ENCODE data around the gene USP44. TPM values are rescaled to one million over a fixed set of nuclear protein-coding genes. Genes with fewer than 3 reads are reported as not detected.
A peak's percentile ranks its signal among the peaks of the same experiment; 100 is the strongest.

The USP44 gene
- total RNA-seq, 3 donors from 2014 or later: 2.1 to 4.9 (median 2.2) TPM

- no peak for ATAC-seq
- Mint-ChIP-seq H3K27me3 (ENCODE audit: low read depth) (no peaks in the 10 kb centered on the region), H3K4me3 (no peak overlapping the region), H3K9me3 (no peaks in the 10 kb centered on the region), H3K4me1 (ENCODE audit: low read depth) (peaks cover 8% of the 10 kb centered on the region), H3K36me3 (ENCODE audit: insufficient read depth) (no peaks in the 10 kb centered on the region)
- no peak for DNase-seq
These were observed 9.8 kb downstream of the USP44 start for GRCh38 chr12:95541436-95541835.

DNA sequence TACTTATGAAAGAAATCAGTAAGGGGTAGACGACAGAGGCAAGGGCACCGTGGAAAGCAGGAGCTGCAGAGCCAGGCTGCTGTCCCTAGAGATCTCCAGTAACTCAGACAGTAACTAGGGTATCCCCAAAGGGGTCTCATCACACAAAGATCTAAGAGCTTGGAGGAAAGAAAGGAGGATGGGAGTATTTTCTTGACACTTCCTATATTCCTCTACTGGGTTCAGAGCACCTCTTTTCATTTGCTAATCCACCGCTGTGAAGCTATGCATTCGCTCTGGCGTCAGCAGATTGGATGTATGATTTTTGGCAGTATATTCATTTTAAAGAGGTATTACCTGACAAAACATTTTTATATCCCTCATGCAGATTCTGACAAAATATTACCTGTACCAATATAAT is 12.6 kb downstream of the USP44 start:
- Mint-ChIP-seq H3K4me3 (no peak overlapping the region), H3K36me3 (ENCODE audit: insufficient read depth) (peaks cover 2% of the 10 kb centered on the region), H3K27me3 (ENCODE audit: low read depth) (no peaks in the 10 kb centered on the region), H3K9me3 (no peaks in the 10 kb centered on the region), H3K4me1 (ENCODE audit: low read depth) (peaks cover 2% of the 10 kb centered on the region)
- DNase-seq (no peak), ATAC-seq (no peak)

DNA sequence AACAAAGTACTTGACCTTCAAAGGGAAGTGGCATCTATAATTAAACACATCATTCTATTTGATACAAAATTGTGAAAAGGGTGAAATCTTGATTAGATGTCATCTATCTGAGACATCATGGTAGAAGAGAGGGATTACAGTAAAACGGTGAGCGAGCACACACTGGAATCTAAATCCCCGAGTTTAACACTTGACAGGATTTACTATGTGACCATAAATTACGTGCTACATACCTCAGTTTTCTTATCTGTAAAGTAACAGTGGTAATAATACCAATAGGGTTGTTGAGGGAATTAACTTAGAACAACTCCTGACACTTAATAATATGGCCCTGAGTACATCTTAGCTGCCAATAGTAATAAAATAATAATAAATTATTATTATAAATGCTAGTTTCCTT is 13.3 kb downstream of the USP44 start:
- H3K9me3 Mint-ChIP-seq: no peaks in the 10 kb centered on the region
- no peak for ATAC-seq
- no peaks in the 10 kb centered on the region for H3K27me3 Mint-ChIP-seq (ENCODE audit: low read depth)
- no peak overlapping the region for H3K4me3 Mint-ChIP-seq
- peaks cover 4% of the 10 kb centered on the region for H3K36me3 Mint-ChIP-seq (ENCODE audit: insufficient read depth)
- peaks cover 2% of the 10 kb centered on the region for H3K4me1 Mint-ChIP-seq (ENCODE audit: low read depth)
- DNase-seq: no peak

- peaks cover 2% of the 10 kb centered on the region for H3K4me1 Mint-ChIP-seq (ENCODE audit: low read depth)
- DNase-seq: no peak
- H3K27me3 Mint-ChIP-seq (ENCODE audit: low read depth): no peaks in the 10 kb centered on the region
- no peak overlapping the region for H3K4me3 Mint-ChIP-seq
- no peaks in the 10 kb centered on the region for H3K9me3 Mint-ChIP-seq
- ATAC-seq: no peak
- H3K36me3 Mint-ChIP-seq (ENCODE audit: insufficient read depth): peaks cover 6% of the 10 kb centered on the region
These were observed 17.3 kb downstream of the USP44 start for GRCh38 chr12:95533985-95534384.

DNA sequence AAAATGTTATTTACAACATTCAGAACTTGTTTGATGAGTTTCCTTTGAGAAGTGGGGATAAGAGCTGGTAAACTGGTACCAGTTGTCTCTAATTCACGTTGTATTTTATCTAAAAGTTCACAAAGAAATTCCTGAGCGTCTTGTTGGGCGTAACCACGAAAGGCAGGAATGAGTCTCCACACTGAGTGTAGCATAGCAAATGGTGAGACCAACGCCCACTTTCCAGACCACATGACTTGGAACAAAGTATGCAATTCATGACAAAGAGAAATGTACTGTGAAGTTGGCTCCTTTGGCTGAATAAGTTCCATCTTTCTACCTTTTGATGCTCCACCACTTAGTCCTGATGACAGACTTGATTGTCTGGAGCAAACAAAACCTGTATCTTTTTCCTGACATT is 18.4 kb downstream of the USP44 start:
- DNase-seq: no peak
- ATAC-seq: peak in 1 of 2 donors; percentile 38
- no peaks in the 10 kb centered on the region for H3K27me3 Mint-ChIP-seq (ENCODE audit: low read depth)
- peaks cover 6% of the 10 kb centered on the region for H3K36me3 Mint-ChIP-seq (ENCODE audit: insufficient read depth)
- H3K4me1 Mint-ChIP-seq (ENCODE audit: low read depth): peaks cover 2% of the 10 kb centered on the region
- H3K4me3 Mint-ChIP-seq: no peak overlapping the region
- no peaks in the 10 kb centered on the region for H3K9me3 Mint-ChIP-seq

DNA sequence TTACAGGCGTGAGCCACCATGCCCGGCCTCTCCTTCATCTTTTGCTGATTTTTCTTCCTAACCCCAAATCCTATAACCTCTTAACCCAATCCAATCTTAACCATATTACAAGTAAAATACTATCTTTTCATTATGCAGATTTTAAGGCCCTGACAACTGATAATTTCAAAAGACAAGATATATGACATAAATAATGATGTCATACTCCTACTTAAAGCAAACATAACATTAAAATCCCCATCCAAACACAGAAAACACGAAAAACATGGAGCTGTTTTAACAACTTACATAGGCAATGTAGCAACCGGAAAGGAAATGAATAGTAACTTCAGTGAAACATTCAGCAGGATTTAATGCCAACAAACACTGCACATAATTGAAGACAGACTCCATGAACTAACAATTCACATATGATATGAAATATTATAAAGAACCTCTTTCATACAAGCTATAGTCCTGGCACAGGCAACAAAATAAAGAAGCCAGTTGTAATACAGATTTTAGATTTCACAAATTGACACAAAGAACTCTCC is 21.5 kb downstream of the USP44 start:
- Mint-ChIP-seq H3K4me3 (no peak overlapping the region), H3K9me3 (no peaks in the 10 kb centered on the region), H3K36me3 (ENCODE audit: insufficient read depth) (peaks cover 6% of the 10 kb centered on the region), H3K4me1 (ENCODE audit: low read depth) (peaks cover 2% of the 10 kb centered on the region), H3K27me3 (ENCODE audit: low read depth) (no peaks in the 10 kb centered on the region)
- DNase-seq (no peak), ATAC-seq (no peak)

DNA sequence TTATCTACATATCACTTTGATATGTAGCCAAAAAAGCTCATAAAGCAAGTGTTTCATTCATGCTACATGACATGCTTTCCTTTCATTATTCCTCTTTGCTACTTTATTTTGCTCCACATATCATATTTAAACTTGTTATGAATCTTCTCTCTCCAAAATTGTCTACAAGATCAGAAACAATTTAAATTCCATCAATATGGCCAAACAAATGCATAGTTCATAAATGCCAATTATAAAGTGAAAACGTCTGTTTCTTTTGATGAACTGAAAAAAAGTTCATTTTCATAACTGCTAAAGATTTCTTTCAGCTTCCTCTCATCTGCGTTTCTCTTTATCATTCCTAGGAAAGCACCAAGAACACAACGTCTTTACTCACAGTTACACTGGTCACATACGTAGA is 22.8 kb downstream of the USP44 start:
- peaks cover 2% of the 10 kb centered on the region for H3K36me3 Mint-ChIP-seq (ENCODE audit: insufficient read depth)
- H3K9me3 Mint-ChIP-seq: no peaks in the 10 kb centered on the region
- H3K4me1 Mint-ChIP-seq (ENCODE audit: low read depth): no peaks in the 10 kb centered on the region
- ATAC-seq (no peak), DNase-seq (no peak)
- H3K4me3 Mint-ChIP-seq: no peak overlapping the region
- H3K27me3 Mint-ChIP-seq (ENCODE audit: low read depth): no peaks in the 10 kb centered on the region

DNA sequence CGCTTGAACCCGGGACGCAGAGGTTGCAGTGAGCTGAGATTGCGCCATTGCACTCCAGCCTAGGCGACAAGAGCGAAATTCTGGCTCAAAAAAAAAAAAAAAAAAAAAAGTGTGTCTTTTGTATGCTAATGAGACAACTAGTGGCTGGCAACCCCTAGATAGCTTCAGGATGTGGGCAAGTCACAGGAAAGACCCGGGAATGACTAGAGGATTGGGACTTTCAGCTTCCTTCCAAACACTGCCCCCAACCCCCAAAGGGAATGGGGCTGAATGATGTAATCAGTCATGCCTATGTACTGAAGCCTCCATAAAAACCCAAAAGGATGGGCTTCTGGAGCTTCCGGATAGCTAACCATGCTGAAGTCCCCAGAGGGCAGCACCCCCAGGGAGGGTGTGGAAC is 28.6 kb downstream of the USP44 start:
- no peak for DNase-seq
- Mint-ChIP-seq H3K27me3 (ENCODE audit: low read depth) (no peaks in the 10 kb centered on the region), H3K4me1 (ENCODE audit: low read depth) (no peaks in the 10 kb centered on the region), H3K4me3 (no peak overlapping the region), H3K36me3 (ENCODE audit: insufficient read depth) (peaks cover 6% of the 10 kb centered on the region), H3K9me3 (no peaks in the 10 kb centered on the region)
- ATAC-seq: no peak

DNA sequence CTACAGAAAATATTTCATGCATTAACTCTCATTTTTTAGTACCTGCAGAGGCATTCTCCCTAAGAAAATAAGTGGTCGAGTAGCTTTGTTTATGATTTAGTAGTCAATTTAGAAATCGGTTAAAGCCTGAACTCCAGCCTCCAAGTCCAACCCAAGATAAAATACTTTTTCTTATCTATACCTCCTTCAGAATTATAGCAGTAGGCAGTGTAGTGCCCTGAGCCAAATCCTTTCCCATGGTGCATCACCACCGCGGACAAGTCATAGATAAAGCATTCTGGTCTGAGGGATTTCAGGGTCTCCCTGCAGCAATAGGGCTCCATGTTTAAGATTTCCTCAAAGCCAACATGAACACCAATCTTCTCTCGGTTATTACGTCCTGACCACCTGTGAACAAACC is 30.5 kb downstream of the USP44 start:
- Mint-ChIP-seq H3K27me3 (ENCODE audit: low read depth) (no peaks in the 10 kb centered on the region), H3K4me1 (ENCODE audit: low read depth) (no peaks in the 10 kb centered on the region), H3K9me3 (no peaks in the 10 kb centered on the region), H3K36me3 (ENCODE audit: insufficient read depth) (peaks cover 6% of the 10 kb centered on the region), H3K4me3 (no peak overlapping the region)
- no peak for ATAC-seq
- DNase-seq: no peak

DNA sequence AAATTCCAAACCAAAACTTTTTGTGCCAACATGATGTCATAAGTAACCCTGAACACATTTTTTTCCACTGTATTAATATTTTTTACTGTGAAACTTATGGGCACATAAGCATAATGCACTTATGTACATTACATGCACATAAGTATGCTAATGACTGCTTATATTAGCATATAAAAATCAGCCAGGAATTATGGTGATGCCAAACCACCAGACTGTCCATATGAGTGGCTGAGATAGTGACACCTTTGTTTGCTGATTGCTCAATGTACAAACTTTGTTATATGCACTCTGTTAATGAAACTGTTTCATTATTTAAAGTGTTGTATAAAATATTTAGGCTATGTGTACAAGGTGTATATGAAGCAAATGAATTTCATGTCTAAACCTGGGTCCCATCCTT is 32.3 kb downstream of the USP44 start:
- no peaks in the 10 kb centered on the region for H3K27me3 Mint-ChIP-seq (ENCODE audit: low read depth)
- no peak overlapping the region for H3K4me3 Mint-ChIP-seq
- ATAC-seq (no peak), DNase-seq (no peak)
- H3K4me1 Mint-ChIP-seq (ENCODE audit: low read depth): no peaks in the 10 kb centered on the region
- no peaks in the 10 kb centered on the region for H3K9me3 Mint-ChIP-seq
- peaks cover 10% of the 10 kb centered on the region for H3K36me3 Mint-ChIP-seq (ENCODE audit: insufficient read depth)

GRCh38 chr12:95517246-95517645 is 34.0 kb downstream of the USP44 start:
- H3K36me3 Mint-ChIP-seq (ENCODE audit: insufficient read depth): peaks cover 16% of the 10 kb centered on the region
- DNase-seq: no peak

DNA sequence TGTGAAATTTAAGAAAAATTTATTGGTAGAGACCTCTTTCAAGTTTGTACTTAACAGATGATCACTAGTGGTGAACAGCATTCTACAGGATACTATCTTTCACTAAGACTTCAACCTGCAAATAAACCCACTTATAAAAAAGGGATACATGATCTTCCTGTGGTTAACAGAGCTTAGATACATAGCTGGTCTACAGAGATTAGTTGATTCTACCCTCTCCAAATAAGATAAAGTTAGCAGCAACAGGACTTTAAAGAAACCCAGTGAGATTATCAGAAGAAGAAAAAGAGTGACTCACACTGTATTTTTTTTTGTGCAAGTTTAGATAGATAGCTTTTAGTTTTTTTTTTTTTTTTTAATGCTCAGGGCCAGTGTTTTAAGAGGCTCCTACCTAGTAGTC is 34.5 kb downstream of the USP44 start:
- ATAC-seq: no peak
- no peak for DNase-seq
- no peaks in the 10 kb centered on the region for H3K4me1 Mint-ChIP-seq (ENCODE audit: low read depth)
- no peaks in the 10 kb centered on the region for H3K9me3 Mint-ChIP-seq
- H3K36me3 Mint-ChIP-seq (ENCODE audit: insufficient read depth): peaks cover 17% of the 10 kb centered on the region
- no peak overlapping the region for H3K4me3 Mint-ChIP-seq
- H3K27me3 Mint-ChIP-seq (ENCODE audit: low read depth): no peaks in the 10 kb centered on the region

More at GRCh38 chr12:95517246-95517645, 34.0 kb downstream of the USP44 start:
- no peak overlapping the region for H3K4me3 Mint-ChIP-seq
- no peaks in the 10 kb centered on the region for H3K9me3 Mint-ChIP-seq
- no peaks in the 10 kb centered on the region for H3K4me1 Mint-ChIP-seq (ENCODE audit: low read depth)
- ATAC-seq: no peak
- no peaks in the 10 kb centered on the region for H3K27me3 Mint-ChIP-seq (ENCODE audit: low read depth)

DNA sequence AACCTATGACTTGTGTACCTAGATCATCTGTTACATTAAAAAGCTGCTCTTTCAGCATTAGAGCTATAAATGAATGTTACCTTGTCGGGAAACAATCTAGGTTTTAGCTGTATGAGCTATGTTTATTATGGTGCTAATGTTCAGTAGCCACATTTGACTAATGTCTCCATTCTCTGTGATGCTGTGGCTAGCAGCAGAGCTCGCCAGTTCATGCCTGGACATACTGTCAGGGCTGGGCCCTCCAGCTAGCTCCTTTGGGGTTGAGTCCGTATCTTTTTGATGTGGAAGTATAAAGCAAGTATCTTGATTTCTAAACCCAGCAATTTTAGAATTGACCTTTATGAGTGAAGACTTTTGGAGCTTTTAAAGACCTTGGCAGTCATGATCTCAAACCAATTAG is 36.1 kb downstream of the USP44 start:
- Mint-ChIP-seq H3K27me3 (ENCODE audit: low read depth) (no peaks in the 10 kb centered on the region), H3K4me3 (no peak overlapping the region), H3K9me3 (no peaks in the 10 kb centered on the region), H3K4me1 (ENCODE audit: low read depth) (peaks cover under 1% of the 10 kb centered on the region), H3K36me3 (ENCODE audit: insufficient read depth) (peaks cover 22% of the 10 kb centered on the region)
- ATAC-seq (no peak), DNase-seq (no peak)

- Mint-ChIP-seq H3K36me3 (ENCODE audit: insufficient read depth) (peaks cover 33% of the 10 kb centered on the region), H3K9me3 (no peaks in the 10 kb centered on the region), H3K4me1 (ENCODE audit: low read depth) (peaks cover 2% of the 10 kb centered on the region), H3K27me3 (ENCODE audit: low read depth) (no peaks in the 10 kb centered on the region), H3K4me3 (no peak overlapping the region)
- no peak for DNase-seq
- no peak for ATAC-seq
These were observed 37.7 kb downstream of the USP44 start for GRCh38 chr12:95513599-95513998.

DNA sequence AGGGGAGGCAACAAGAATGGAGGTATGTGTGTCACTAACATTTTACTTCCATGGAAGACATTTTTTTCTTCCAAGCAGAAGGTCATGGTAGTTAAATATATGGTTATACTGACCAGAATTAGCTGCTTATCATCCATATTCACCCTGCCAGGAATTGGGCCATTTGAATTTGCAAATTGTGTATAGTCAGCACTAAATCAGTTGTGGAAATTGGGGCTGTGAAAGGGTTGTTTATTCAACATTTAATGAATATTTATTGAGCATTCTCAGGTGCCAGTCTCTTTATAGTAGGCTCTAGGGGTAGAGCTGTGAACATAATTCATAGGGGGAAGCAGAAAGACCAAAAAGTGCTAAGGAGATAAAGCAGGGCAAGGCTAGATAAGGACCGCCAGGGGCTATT is 39.3 kb downstream of the USP44 start:
- Mint-ChIP-seq H3K4me3 (no peak overlapping the region), H3K9me3 (no peaks in the 10 kb centered on the region), H3K36me3 (ENCODE audit: insufficient read depth) (peaks cover 37% of the 10 kb centered on the region), H3K27me3 (ENCODE audit: low read depth) (no peaks in the 10 kb centered on the region), H3K4me1 (ENCODE audit: low read depth) (peaks cover 2% of the 10 kb centered on the region)
- no peak for DNase-seq
- ATAC-seq: no peak

GRCh38 chr12:95509300-95509699 is 42.0 kb downstream of the USP44 start:
- Mint-ChIP-seq H3K9me3 (no peaks in the 10 kb centered on the region), H3K36me3 (ENCODE audit: insufficient read depth) (peaks cover 42% of the 10 kb centered on the region), H3K4me3 (no peak overlapping the region), H3K4me1 (ENCODE audit: low read depth) (peaks cover 2% of the 10 kb centered on the region), H3K27me3 (ENCODE audit: low read depth) (no peaks in the 10 kb centered on the region)
- no peak for DNase-seq
- ATAC-seq: no peak

Measured in activated T-cell treated with anti-CD3 and anti-CD28 coated beads, Interleukin-2, amount 50 U/mL, for 4 hours (primary cell).